Keratinocyte (primary cell): ENCODE measurements around the gene CHCHD6. TPM values are rescaled to one million over a fixed set of nuclear protein-coding genes. Genes with fewer than 3 reads are reported as not detected.

ENCODE experiments used
- DNase-seq: peaks from one replicate; pipeline ENCODE4 v3.0.0-alpha.2; 2011; ENCODE audit warnings: low read depth, missing footprints, low spot score
- FAIRE-seq: peaks from 2 replicates; lab custom pipeline; 2011; peaks lifted over from hg19 to GRCh38; lab: Jason Lieb, UNC
- H2AFZ ChIP-seq: 2 replicates; pipeline ENCODE4 v1.6.0; 2012; ENCODE audit warnings: low read length, control low read depth, inconsistent platforms; ENCODE audit not compliant: control insufficient read depth
- H3K27ac ChIP-seq: 2 replicates; pipeline ENCODE4 v1.5.1; 2011; ENCODE audit warnings: low read length; ENCODE audit not compliant: control insufficient read depth, insufficient read depth
- H3K27me3 ChIP-seq: 3 replicates; pipeline ENCODE4 v1.6.0; 2011; ENCODE audit warnings: low read length; ENCODE audit not compliant: control insufficient read depth, insufficient read depth; ENCODE audit errors: extremely low read depth
- H3K36me3 ChIP-seq, 2 experiments: 2 replicates in 1 of 2; 3 replicates in 1 of 2; pipeline ENCODE4 v1.5.1; 2011; ENCODE audit warnings: low read length in 2 of 2, mild to moderate bottlenecking in 1 of 2; ENCODE audit not compliant: control insufficient read depth in 2 of 2, insufficient read depth in 2 of 2; ENCODE audit errors: extremely low read depth in 1 of 2
- H3K4me1 ChIP-seq: 3 replicates; pipeline ENCODE4 v1.5.1; 2011; ENCODE audit warnings: low read length; ENCODE audit not compliant: control insufficient read depth, insufficient read depth; ENCODE audit errors: extremely low read depth
- H3K4me2 ChIP-seq: 3 replicates; pipeline ENCODE4 v1.6.0; 2011; ENCODE audit warnings: low read depth, low read length; ENCODE audit not compliant: control insufficient read depth, insufficient read depth; ENCODE audit errors: extremely low read depth
- H3K4me3 ChIP-seq, 3 experiments: fragments of 200-600 bp in 1 of 3; sonication (generic) in 1 of 3; 2 replicates in 2 of 3; 3 replicates in 1 of 3; pipeline ENCODE4 v1.5.1; 2011 to 2016; ENCODE audit warnings: low read length in 3 of 3, mild to moderate bottlenecking in 3 of 3, control low read depth in 2 of 3, inconsistent platforms in 1 of 3, low read depth in 1 of 3, mixed read lengths in 1 of 3, mixed run types in 1 of 3, moderate library complexity in 1 of 3; ENCODE audit not compliant: control insufficient read depth in 2 of 3, insufficient read depth in 2 of 3; ENCODE audit errors: extremely low read depth in 1 of 3
- H3K79me2 ChIP-seq: 2 replicates; pipeline ENCODE4 v1.6.0; 2012; ENCODE audit warnings: low read length; ENCODE audit not compliant: control insufficient read depth, insufficient read depth
- H3K9ac ChIP-seq: 3 replicates; pipeline ENCODE4 v1.6.0; 2011; ENCODE audit warnings: low read length; ENCODE audit not compliant: control insufficient read depth, insufficient read depth; ENCODE audit errors: extremely low read depth
- H3K9me1 ChIP-seq: 3 replicates; pipeline ENCODE4 v1.6.0; 2011; ENCODE audit warnings: low read length; ENCODE audit not compliant: control insufficient read depth, insufficient read depth; ENCODE audit errors: extremely low read depth
- H3K9me3 ChIP-seq: 2 replicates; pipeline ENCODE4 v1.5.1; 2012; ENCODE audit warnings: low read depth, low read length; ENCODE audit not compliant: control insufficient read depth
- H4K20me1 ChIP-seq: 3 replicates; pipeline ENCODE4 v1.6.0; 2011; ENCODE audit warnings: low read length; ENCODE audit not compliant: control insufficient read depth, insufficient read depth; ENCODE audit errors: extremely low read depth
- CTCF ChIP-seq, 3 experiments: IDR thresholded peaks in 1 of 3; conservative IDR thresholded peaks in 1 of 3; optimal IDR thresholded peaks in 1 of 3; 2 replicates in 2 of 3; 3 replicates in 1 of 3; pipeline versions ENCODE3 to v1.5.1; 2011; ENCODE audit warnings: low read length in 3 of 3, mild to moderate bottlenecking in 3 of 3, moderate library complexity in 2 of 3, control low read depth in 1 of 3, inconsistent platforms in 1 of 3; ENCODE audit not compliant: insufficient read depth in 2 of 3; ENCODE audit errors: extremely low read depth in 1 of 3
- EZH2 ChIP-seq: IDR thresholded peaks from one replicate; pipeline ENCODE4 v1.6.1; 2012; ENCODE audit warnings: inconsistent platforms, mild to moderate bottlenecking, low read length, moderate library complexity
- dilution Hi-C: fragments of 300-500 bp; cut with MboI; formaldehyde crosslinking; loops from one replicate; pipeline ENCODE4 v1.7.0; 2020; ENCODE audit warnings: low sequenced_read_pairs; ENCODE audit not compliant: extremely low pct_ligation_motif_present
- polyA plus RNA-seq, 5 experiments: library from polyadenylated mRNA; depleted of rRNA in 3 of 5; stranded (reverse) in 3 of 5; stranded (forward) in 1 of 5; unstranded in 1 of 5; fragments of >200 nt; gene quantifications; 1 replicate in 1 of 5; 2 replicates in 3 of 5; 3 replicates in 1 of 5; pipeline versions ENCODE4 v1.2.1 to v1.2.3, GENCODE V29; 2011 to 2012; ENCODE audit warnings: missing spikeins in 2 of 5, low read depth in 1 of 5, low replicate concordance in 1 of 5

CHCHD6 gene
- polyA plus RNA-seq, 1 donor (not counting 4 experiments of a cell fraction or from before 2014, with no cell fraction given), result 21.7 TPM

- Histone ChIP-seq H3K79me2 (no peaks in the 10 kb centered on the region), H4K20me1 (no peaks in the 10 kb centered on the region), H2AFZ (no peak overlapping the region), H3K4me2 (no peak overlapping the region), H3K9me1 (no peaks in the 10 kb centered on the region), H3K4me1 (no peaks in the 10 kb centered on the region), H3K27me3 (no peaks in the 10 kb centered on the region), H3K9ac (no peak overlapping the region), H3K36me3 (peaks cover 1 to 13% of the 10 kb centered on the region in 2 experiments), H3K27ac (no peak overlapping the region), H3K4me3 (no peak overlapping the region), H3K9me3 (no peaks in the 10 kb centered on the region)
- no peak for FAIRE-seq
- no peak for DNase-seq
- TF ChIP-seq CTCF (optimal IDR thresholded peaks at IDR 0.05 in 1 of 3, IDR thresholded peaks at IDR 0.05 in 1 of 3, conservative IDR thresholded peaks at IDR 0.05 in 1 of 3; ENCODE audit: extremely low read depth in 1 of 3, insufficient read depth in 2 of 3, low read length in 3 of 3), result no peak
- no peak for TF ChIP-seq EZH2
- dilution Hi-C loops, result no loop called here
Observed at GRCh38 chr3:126734106-126734723, 30.2 kb downstream of the CHCHD6 start.

- H3K79me2 ChIP-seq, result no peaks in the 10 kb centered on the region
- FAIRE-seq (no peak), DNase-seq (no peak)
- no peak overlapping the region for H3K27ac ChIP-seq
- no peak overlapping the region for H2AFZ ChIP-seq
- H3K4me1 ChIP-seq, result no peaks in the 10 kb centered on the region
- no peaks in the 10 kb centered on the region for H4K20me1 ChIP-seq
- no peak overlapping the region for H3K9ac ChIP-seq
- no peak overlapping the region for H3K4me3 ChIP-seq
- TF ChIP-seq EZH2, result no peak
- TF ChIP-seq CTCF (optimal IDR thresholded peaks at IDR 0.05 in 1 of 3, IDR thresholded peaks at IDR 0.05 in 1 of 3, conservative IDR thresholded peaks at IDR 0.05 in 1 of 3; ENCODE audit: extremely low read depth in 1 of 3, insufficient read depth in 2 of 3, low read length in 3 of 3), result peak in 2 of 3 experiments; percentile 16 to 44
- H3K27me3 ChIP-seq, result no peaks in the 10 kb centered on the region
- no peaks in the 10 kb centered on the region for H3K9me1 ChIP-seq
- dilution Hi-C loops, result no loop called here
- no peak overlapping the region for H3K4me2 ChIP-seq
- no peaks in the 10 kb centered on the region for H3K9me3 ChIP-seq
- H3K36me3 ChIP-seq, result peaks cover 4 to 15% of the 10 kb centered on the region in 2 experiments
Observed at GRCh38 chr3:126737527-126737926, 33.5 kb downstream of the CHCHD6 start.
